Thyroid gland (tissue), 4 donors: ENCODE measurements around the gene RNF220.

Experiments used
- CTCF ChIP-seq, 6 experiments: fragments of 200-600 bp in 3 of 6; fragments of 450-650 bp in 3 of 6; sonication (generic) in 3 of 6; IDR thresholded peaks; one replicate each; pipeline ENCODE4 v1.5.1; 2016 to 2019; ENCODE audit warnings: antibody characterized with exemption in 6 of 6, mild to moderate bottlenecking in 2 of 6, inconsistent platforms in 1 of 6, moderate library complexity in 1 of 6
- POLR2A ChIP-seq, 2 donors: fragments of 450-650 bp; IDR thresholded peaks; one replicate each; pipeline ENCODE4 v1.6.1; 2017; ENCODE audit warnings: antibody characterized with exemption in 2 of 2, mild to moderate bottlenecking in 2 of 2, moderate library complexity in 1 of 2

- no peak for TF ChIP-seq CTCF (IDR thresholded peaks at IDR 0.05)
- no peak for TF ChIP-seq POLR2A (IDR thresholded peaks at IDR 0.05)
Measured at GRCh38 chr1:44554706-44555105, 149.7 kb downstream of the RNF220 start.
